NB4 (cell line): ENCODE data around the gene JSRP1.
A peak's percentile ranks its signal among the peaks of the same experiment; 100 is the strongest.

Source experiments
- CTCF ChIP-seq: IDR thresholded peaks from one replicate; pipeline ENCODE4 v1.5.1; 2012; ENCODE audit warnings: low read depth, low read length
- MAX ChIP-seq: IDR thresholded peaks from 2 replicates; pipeline ENCODE4 v1.6.1; 2011; ENCODE audit warnings: low read depth, low read length
- POLR2A ChIP-seq: IDR thresholded peaks from 2 replicates; pipeline ENCODE4 v1.6.1; 2011; ENCODE audit warnings: mild to moderate bottlenecking; ENCODE audit not compliant: insufficient read length; ENCODE audit errors: extremely low read depth

DNA sequence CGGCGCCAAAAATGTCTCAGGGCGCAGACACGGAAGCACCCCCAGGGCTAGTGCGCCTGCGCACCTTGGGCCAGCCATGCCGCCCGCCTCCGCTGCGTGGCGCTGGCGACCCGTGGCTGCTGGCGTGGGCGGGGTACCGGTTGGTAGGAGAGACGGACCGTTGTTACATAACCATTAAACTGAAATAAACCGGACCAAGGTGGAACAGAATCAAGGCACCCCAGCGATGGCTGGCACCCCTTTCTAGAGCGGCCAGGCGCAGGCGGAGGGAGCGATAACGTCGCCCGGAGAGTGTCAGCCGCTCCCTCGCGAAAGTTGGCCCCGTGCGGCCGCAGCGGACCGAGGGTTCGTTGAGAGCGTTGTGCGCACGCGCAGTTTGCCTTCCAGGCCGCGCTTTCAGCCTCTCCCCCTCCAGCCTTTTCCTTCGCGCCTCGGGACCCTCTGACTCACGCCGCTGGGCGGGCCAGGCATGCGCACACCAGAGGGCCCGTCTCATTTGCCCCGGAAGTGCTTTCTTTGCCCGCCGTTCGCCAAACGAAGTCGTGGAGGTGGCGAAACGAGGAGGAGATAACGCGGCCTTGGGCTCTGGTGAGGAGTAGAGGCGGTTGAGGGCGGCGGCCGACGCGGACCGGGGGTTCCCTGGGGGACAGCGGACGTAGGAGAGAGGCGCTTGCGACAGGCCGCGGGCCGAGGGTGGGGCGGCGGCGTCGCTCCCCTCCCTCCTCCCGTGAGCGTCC, 19.7 kb downstream of the JSRP1 start, which contains the start of the genes PLEKHJ1 and SF3A2:
- TF ChIP-seq CTCF (peak; percentile 71), POLR2A (peak; percentile 45), MAX (peak; percentile 64; the same call in 1 of the 2 replicates)
